Measurements from ENCODE around the gene TBC1D12. TPM values are rescaled to one million over a fixed set of nuclear protein-coding genes. Genes with fewer than 3 reads are reported as not detected.
"Not testable (repeated sequence)": the region's sequence is repeated elsewhere in the genome, so short reads cannot be mapped to it uniquely, and the experiment has no call there.

The TBC1D12 gene
- total RNA-seq, 3 donors from 2014 or later (not counting 1 experiment from before 2014, with no cell fraction given): 1.2 to 4.8 (median 1.8) TPM

GRCh38 chr10:94524146-94524545 lies 121.8 kb downstream of the TBC1D12 start:
- no peak overlapping the region for H3K4me3 Mint-ChIP-seq
- Histone ChIP-seq H3K4me3 (ENCODE audit: low read length) (no peak overlapping the region), H3K27me3 (ENCODE audit: control insufficient read depth, insufficient read depth, low read length) (no peaks in the 10 kb centered on the region), H3K27ac (ENCODE audit: low read length) (no peak overlapping the region), H3K36me3 (ENCODE audit: control insufficient read depth, insufficient read depth, low read length) (no peaks in the 10 kb centered on the region), H3K9me3 (ENCODE audit: control insufficient read depth, insufficient read depth, low read length) (no peaks in the 10 kb centered on the region), H3K4me1 (ENCODE audit: control insufficient read depth, insufficient read depth, low read length) (no peaks in the 10 kb centered on the region)
- 67% methylated on average over 6 of the region's 7 CpGs for WGBS (ENCODE audit: insufficient coverage)
- no peaks in the 10 kb centered on the region for H3K9me3 Mint-ChIP-seq
- TF ChIP-seq CTCF (IDR thresholded peaks at IDR 0.05): no peak
- DNase-seq (no peak), ATAC-seq (no peak)
- no peaks in the 10 kb centered on the region for H3K36me3 Mint-ChIP-seq
- H3K4me1 Mint-ChIP-seq: no peaks in the 10 kb centered on the region
- H3K27ac Mint-ChIP-seq: no peak overlapping the region
- intact Hi-C loops (cut with micrococcal nuclease): no loop called here
- peaks cover 0 to 4% of the 10 kb centered on the region in 2 donors for H3K27me3 Mint-ChIP-seq (ENCODE audit: low read depth in 2 of 2)

- TF ChIP-seq CTCF (IDR thresholded peaks at IDR 0.05): no peak
These were observed 122.4 kb downstream of the TBC1D12 start for GRCh38 chr10:94524711-94525110.

GRCh38 chr10:94531550-94531949 lies 129.2 kb downstream of the TBC1D12 start:
- H3K36me3 Mint-ChIP-seq; DNase-seq; H3K9me3 ChIP-seq (ENCODE audit: control insufficient read depth, insufficient read depth, low read length); H3K4me1 ChIP-seq (ENCODE audit: control insufficient read depth, insufficient read depth, low read length); H3K27ac Mint-ChIP-seq; intact Hi-C loops (cut with micrococcal nuclease); H3K36me3 ChIP-seq (ENCODE audit: control insufficient read depth, insufficient read depth, low read length); H3K4me3 ChIP-seq (ENCODE audit: low read length); H3K27me3 Mint-ChIP-seq (ENCODE audit: low read depth in 2 of 2); H3K9me3 Mint-ChIP-seq; H3K4me1 Mint-ChIP-seq; H3K27me3 ChIP-seq (ENCODE audit: control insufficient read depth, insufficient read depth, low read length); H3K4me3 Mint-ChIP-seq; ATAC-seq; H3K27ac ChIP-seq (ENCODE audit: low read length): not testable (repeated sequence)

More at GRCh38 chr10:94524711-94525110, 122.4 kb downstream of the TBC1D12 start:
- no peak overlapping the region for H3K4me3 Mint-ChIP-seq
- no peak overlapping the region for H3K27ac Mint-ChIP-seq
- H3K9me3 Mint-ChIP-seq: no peaks in the 10 kb centered on the region
- no peak for ATAC-seq
- no peak overlapping the region for H3K4me3 ChIP-seq (ENCODE audit: low read length)
- intact Hi-C loops (cut with micrococcal nuclease): no loop called here
- peaks cover 0 to 4% of the 10 kb centered on the region in 2 donors for H3K27me3 Mint-ChIP-seq (ENCODE audit: low read depth in 2 of 2)
- no peaks in the 10 kb centered on the region for H3K27me3 ChIP-seq (ENCODE audit: control insufficient read depth, insufficient read depth, low read length)
- H3K9me3 ChIP-seq (ENCODE audit: control insufficient read depth, insufficient read depth, low read length): no peaks in the 10 kb centered on the region
- no peak for DNase-seq
- no peaks in the 10 kb centered on the region for H3K36me3 ChIP-seq (ENCODE audit: control insufficient read depth, insufficient read depth, low read length)
- WGBS (ENCODE audit: insufficient coverage): no CpG with 5 or more reads among the region's 5 CpGs
- H3K36me3 Mint-ChIP-seq: no peaks in the 10 kb centered on the region
- no peaks in the 10 kb centered on the region for H3K4me1 Mint-ChIP-seq
- H3K4me1 ChIP-seq (ENCODE audit: control insufficient read depth, insufficient read depth, low read length): no peaks in the 10 kb centered on the region
- H3K27ac ChIP-seq (ENCODE audit: low read length): no peak overlapping the region

GRCh38 chr10:94533027-94533426 lies 130.7 kb downstream of the TBC1D12 start:
- Histone ChIP-seq H3K27me3 (ENCODE audit: control insufficient read depth, insufficient read depth, low read length) (no peaks in the 10 kb centered on the region), H3K4me3 (ENCODE audit: low read length) (no peak overlapping the region), H3K9me3 (ENCODE audit: control insufficient read depth, insufficient read depth, low read length) (no peaks in the 10 kb centered on the region), H3K4me1 (ENCODE audit: control insufficient read depth, insufficient read depth, low read length) (no peaks in the 10 kb centered on the region), H3K36me3 (ENCODE audit: control insufficient read depth, insufficient read depth, low read length) (no peaks in the 10 kb centered on the region), H3K27ac (ENCODE audit: low read length) (no peak overlapping the region)
- no peak overlapping the region for H3K27ac Mint-ChIP-seq
- TF ChIP-seq CTCF (IDR thresholded peaks at IDR 0.05): no peak
- H3K4me3 Mint-ChIP-seq: no peak overlapping the region
- no peak for ATAC-seq
- H3K4me1 Mint-ChIP-seq: no peaks in the 10 kb centered on the region
- 92% methylated on average over 1 of the region's 1 CpG for WGBS (ENCODE audit: insufficient coverage)
- H3K36me3 Mint-ChIP-seq: no peaks in the 10 kb centered on the region
- intact Hi-C loops (cut with micrococcal nuclease): no loop called here
- DNase-seq: no peak
- no peaks in the 10 kb centered on the region for H3K9me3 Mint-ChIP-seq
- peaks cover 0 to 4% of the 10 kb centered on the region in 2 donors for H3K27me3 Mint-ChIP-seq (ENCODE audit: low read depth in 2 of 2)

GRCh38 chr10:94542282-94542681 lies 139.9 kb downstream of the TBC1D12 start:
- H3K36me3 ChIP-seq (ENCODE audit: control insufficient read depth, insufficient read depth, low read length); H3K27me3 ChIP-seq (ENCODE audit: control insufficient read depth, insufficient read depth, low read length); H3K27ac ChIP-seq (ENCODE audit: low read length); H3K36me3 Mint-ChIP-seq; DNase-seq; H3K4me3 Mint-ChIP-seq; H3K27me3 Mint-ChIP-seq (ENCODE audit: low read depth in 2 of 2); H3K9me3 Mint-ChIP-seq; H3K27ac Mint-ChIP-seq; H3K9me3 ChIP-seq (ENCODE audit: control insufficient read depth, insufficient read depth, low read length); intact Hi-C loops (cut with micrococcal nuclease); H3K4me3 ChIP-seq (ENCODE audit: low read length); ATAC-seq: not testable (repeated sequence)
- H3K4me1 Mint-ChIP-seq: peaks cover 24 to 25% of the 10 kb centered on the region in 2 donors
- H3K4me1 ChIP-seq (ENCODE audit: control insufficient read depth, insufficient read depth, low read length): peaks cover 19% of the 10 kb centered on the region
- 87% methylated on average over 2 of the region's 2 CpGs for WGBS (ENCODE audit: insufficient coverage)

Data from natural killer cell (primary cell).